SK-N-SH (cell line): ENCODE data around the gene PDE2A. TPM values are rescaled to one million over a fixed set of nuclear protein-coding genes. Genes with fewer than 3 reads are reported as not detected.

ENCODE experiments used
- CTCF ChIA-PET: fragments of 300-600, 350-600 bp; formaldehyde crosslinking; extraction: SDS; loops from one replicate; lab custom pipeline; 2021; lab: Yijun Ruan, JAX
- POLR2A ChIA-PET: fragments of 350-600 bp; sonication (Branson Sonifier 250); formaldehyde crosslinking; extraction: SDS; loops from one replicate; lab custom pipeline; 2020; ENCODE audit warnings: antibody characterized with exemption, inconsistent platforms; lab: Yijun Ruan, JAX
- DNase-seq: peaks from one replicate; pipeline ENCODE4 v3.0.0; 2012
- H2AFZ ChIP-seq: fragments of 200-600 bp; sonication (generic); 2 replicates; pipeline ENCODE4 v1.8.1; 2016; ENCODE audit warnings: antibody characterized with exemption, mild to moderate bottlenecking, low read depth
- H3F3A ChIP-seq: fragments of 200-600 bp; sonication (generic); replicated peaks from 2 replicates; pipeline ENCODE3; 2016; ENCODE audit warnings: antibody characterized with exemption, mild to moderate bottlenecking; ENCODE audit not compliant: insufficient read depth
- H3K27ac ChIP-seq, 2 experiments: fragments of 200-500 bp in 1 of 2; fragments of 200-600 bp in 1 of 2; sonication (Bioruptor generic) in 1 of 2; sonication (generic), shearing (Covaris generic) in 1 of 2; 2 replicates each; pipeline versions ENCODE4 v1.5.1 to v1.6.1; 2014 to 2016; ENCODE audit warnings: low read depth in 2 of 2, inconsistent platforms in 1 of 2, low read length in 1 of 2, mild to moderate bottlenecking in 1 of 2, mixed read lengths in 1 of 2
- H3K27me3 ChIP-seq: fragments of 200-600 bp; sonication (generic), shearing (Covaris generic); 2 replicates; pipeline ENCODE4 v1.6.1; 2016; ENCODE audit warnings: mixed run types; ENCODE audit not compliant: insufficient read depth
- H3K36me3 ChIP-seq, 2 experiments: fragments of 200-500 bp in 1 of 2; fragments of 200-600 bp in 1 of 2; sonication (Bioruptor generic) in 1 of 2; sonication (generic) in 1 of 2; replicated peaks in 1 of 2; 2 replicates each; pipeline versions ENCODE3 to v1.5.1; 2014 to 2016; ENCODE audit warnings: low read length in 1 of 2, mild to moderate bottlenecking in 1 of 2; ENCODE audit not compliant: insufficient read depth in 2 of 2, control insufficient read depth in 1 of 2
- H3K4me1 ChIP-seq, 2 experiments: fragments of 200-500 bp in 1 of 2; fragments of 200-600 bp in 1 of 2; sonication (Bioruptor generic) in 1 of 2; sonication (generic), shearing (Covaris generic) in 1 of 2; 2 replicates each; pipeline versions ENCODE4 v1.5.1 to v1.6.1; 2014 to 2016; ENCODE audit warnings: low read depth in 1 of 2, low read length in 1 of 2, mixed run types in 1 of 2; ENCODE audit not compliant: insufficient read depth in 2 of 2, control insufficient read depth in 1 of 2
- H3K4me2 ChIP-seq: fragments of 200-600 bp; sonication (generic), shearing (Covaris generic); 2 replicates; pipeline ENCODE4 v1.6.1; 2017; ENCODE audit warnings: mixed run types
- H3K4me3 ChIP-seq, 2 experiments: fragments of 200-500 bp in 1 of 2; fragments of 200-600 bp in 1 of 2; sonication (Bioruptor generic) in 1 of 2; sonication (generic), shearing (Covaris generic) in 1 of 2; 2 replicates each; pipeline versions ENCODE4 v1.5.1 to v1.8.1; 2014 to 2016; ENCODE audit warnings: low read depth in 2 of 2, inconsistent platforms in 1 of 2, low read length in 1 of 2, mild to moderate bottlenecking in 1 of 2, mixed read lengths in 1 of 2, moderate library complexity in 1 of 2
- H3K79me2 ChIP-seq: fragments of 200-600 bp; sonication (generic); 2 replicates; pipeline ENCODE4 v1.8.1; 2017; ENCODE audit warnings: mild to moderate bottlenecking; ENCODE audit not compliant: insufficient read depth
- H3K9ac ChIP-seq: fragments of 200-600 bp; sonication (generic); 2 replicates; pipeline ENCODE4 v1.6.1; 2017; ENCODE audit warnings: mixed run types
- H3K9me2 ChIP-seq: fragments of 200-600 bp; sonication (generic); 2 replicates; pipeline ENCODE4 v1.6.1; 2017; ENCODE audit warnings: mixed run types
- H3K9me3 ChIP-seq: fragments of 200-600 bp; sonication (generic); 2 replicates; pipeline ENCODE4 v1.6.1; 2017; ENCODE audit warnings: mixed run types, mild to moderate bottlenecking, moderate library complexity
- H4K20me1 ChIP-seq: fragments of 200-600 bp; sonication (generic); 2 replicates; pipeline ENCODE4 v1.6.1; 2017; ENCODE audit warnings: mild to moderate bottlenecking, mixed run types; ENCODE audit not compliant: insufficient read depth
- CHD2 ChIP-seq: fragments of 150-350 bp; IDR thresholded peaks from 2 replicates; pipeline ENCODE4 v1.6.1; 2018; ENCODE audit warnings: low read length; ENCODE audit not compliant: partially characterized antibody
- CTCF ChIP-seq: fragments of 200-600 bp; sonication (generic); IDR thresholded peaks from 2 replicates; pipeline ENCODE4 v1.6.1; 2017; ENCODE audit warnings: antibody characterized with exemption, mild to moderate bottlenecking, moderate library complexity
- EZH2phosphoT487 ChIP-seq: fragments of 200-600 bp; sonication (generic); IDR thresholded peaks from 2 replicates; pipeline ENCODE4 v1.6.1; 2017; ENCODE audit warnings: low read depth, mixed run types, mild to moderate bottlenecking, antibody characterized with exemption, moderate library complexity, borderline replicate concordance
- FOXJ3 ChIP-seq: sonication (generic); formaldehyde crosslinking; IDR thresholded peaks from 2 replicates; pipeline ENCODE4 v1.5.1; 2020; ENCODE audit warnings: mild to moderate bottlenecking, missing genetic modification reagents
- FOXM1 ChIP-seq: IDR thresholded peaks from 2 replicates; pipeline ENCODE4 v1.4.0; 2012; ENCODE audit warnings: low read depth, mild to moderate bottlenecking
- GATA2 ChIP-seq: sonication (generic); formaldehyde crosslinking; IDR thresholded peaks from 2 replicates; pipeline ENCODE4 v1.5.0; 2020; ENCODE audit warnings: mild to moderate bottlenecking, missing genetic modification reagents
- MAX ChIP-seq: IDR thresholded peaks from 2 replicates; pipeline ENCODE4 v1.4.0; 2012; ENCODE audit warnings: low read depth
- NFIC ChIP-seq: IDR thresholded peaks from 2 replicates; pipeline ENCODE4 v1.4.0; 2012; ENCODE audit warnings: borderline replicate concordance
- NRF1 ChIP-seq: IDR thresholded peaks from 2 replicates; pipeline ENCODE4 v1.6.1; 2012; ENCODE audit warnings: low read depth, mild to moderate bottlenecking, low read length
- POLR2AphosphoS5 ChIP-seq: IDR thresholded peaks from 2 replicates; pipeline ENCODE4 v1.6.1; 2012; ENCODE audit warnings: low read depth, low read length
- RFX5 ChIP-seq: IDR thresholded peaks from 2 replicates; pipeline ENCODE4 v1.6.1; 2012; ENCODE audit warnings: mild to moderate bottlenecking, improper control_type of control experiment, low read length
- RXRA ChIP-seq: IDR thresholded peaks from 2 replicates; pipeline ENCODE4 v1.4.0; 2012; ENCODE audit warnings: low read depth, mild to moderate bottlenecking, borderline replicate concordance
- SIN3A ChIP-seq: IDR thresholded peaks from 2 replicates; pipeline ENCODE4 v1.6.1; 2012; ENCODE audit warnings: low read depth, mild to moderate bottlenecking, low read length, moderate library complexity, borderline replicate concordance
- TCF12 ChIP-seq: IDR thresholded peaks from 2 replicates; pipeline ENCODE4 v1.4.0; 2012
- YY1 ChIP-seq: IDR thresholded peaks from 2 replicates; pipeline ENCODE4 v1.4.0; 2012; ENCODE audit warnings: low read depth, mild to moderate bottlenecking
- ZBTB33 ChIP-seq: IDR thresholded peaks from 2 replicates; pipeline ENCODE4 v1.4.0; 2012; ENCODE audit warnings: low read depth, borderline replicate concordance
- WGBS: methylation state at CpG from one replicate; pipeline ENCODE4 v1.1.6; 2017; ENCODE audit warnings: low lambda C conversion rate; 5-methylcytosine and 5-hydroxymethylcytosine counted together
- polyA plus RNA-seq, 3 experiments: library from polyadenylated mRNA; depleted of rRNA; stranded (reverse); fragments of >200 nt; gene quantifications; 2 replicates each; pipeline ENCODE4 v1.2.3, GENCODE V29; 2012

Gene PDE2A
- polyA plus RNA-seq, 1 of the 3 experiments (the other 2 are of a cell fraction) = 0.43 TPM

- no peaks in the 10 kb centered on the region for H4K20me1 ChIP-seq
- H3K27me3 ChIP-seq = no peaks in the 10 kb centered on the region
- no peak for TF ChIP-seq EZH2phosphoT487
- TF ChIP-seq ZBTB33 = no peak
- no peak for TF ChIP-seq FOXM1
- no peak for TF ChIP-seq TCF12
- no peak for TF ChIP-seq RXRA
- TF ChIP-seq GATA2 (CRISPR knock-in tag) = no peak
- TF ChIP-seq POLR2AphosphoS5 = no peak
- TF ChIP-seq RFX5 = no peak
- TF ChIP-seq YY1 = no peak
- TF ChIP-seq SIN3A = no peak
- no peak for TF ChIP-seq FOXJ3 (CRISPR knock-in tag)
- no peak for TF ChIP-seq NRF1
- no peak for TF ChIP-seq CHD2
- no peak for TF ChIP-seq CTCF
- no peak for TF ChIP-seq MAX
- TF ChIP-seq NFIC = no peak
- CTCF ChIA-PET = interaction anchor here (1.0 to 1.5 kb wide), 2 partner anchors 23 to 236 kb away, joined by 3 to 7 read pairs; no protein-coding TSS in a partner anchor
- no peak overlapping the region for H3K9ac ChIP-seq
- H3K4me3 ChIP-seq = no peak overlapping the region
- H3K9me2 ChIP-seq = no peaks in the 10 kb centered on the region
- DNase-seq = no peak
- no peaks in the 10 kb centered on the region for H3F3A ChIP-seq
- no peaks in the 10 kb centered on the region for H3K79me2 ChIP-seq
- H3K4me2 ChIP-seq = no peak overlapping the region
- no peak overlapping the region for H3K27ac ChIP-seq
- H3K9me3 ChIP-seq = no peaks in the 10 kb centered on the region
- 100% methylated on average over 3 of the region's 9 CpGs for WGBS
- no peak overlapping the region for H2AFZ ChIP-seq
- POLR2A ChIA-PET = no interaction called here
- H3K36me3 ChIP-seq = peaks cover 7 to 39% of the 10 kb centered on the region in 2 experiments
- peaks cover 0 to 14% of the 10 kb centered on the region in 2 experiments; a peak in 1 of 4 replicates for H3K4me1 ChIP-seq
These were observed 32.8 kb upstream of the PDE2A start for GRCh38 chr11:72707032-72707431.
